K562 (cell line): Measurements from ENCODE around the gene HPCAL1. TPM values are rescaled to one million over a fixed set of nuclear protein-coding genes. Genes with fewer than 3 reads are reported as not detected.

Experiments used
- GATAD2A ChIP-seq: fragments of 450-650 bp; IDR thresholded peaks from 2 replicates; pipeline ENCODE4 v1.6.1; 2017
- SRSF3 ChIP-seq: fragments of 200-400 bp; formaldehyde crosslinking; IDR thresholded peaks from 2 replicates; pipeline ENCODE4 v1.6.1; 2016; ENCODE audit warnings: mild to moderate bottlenecking, low read length, moderate library complexity; ENCODE audit not compliant: insufficient read depth
- polyA plus RNA-seq, 8 experiments: library from polyadenylated mRNA; depleted of rRNA in 4 of 8; stranded (reverse) in 5 of 8; unstranded in 3 of 8; fragments of >200 nt; fragmentation: Nextera tagmentation in 2 of 8; fragmentation: Illumina TruSeq in 1 of 8; extraction: Ambion mirVana in 2 of 8; extraction: Trizol in 1 of 8; gene quantifications; 2 replicates each; pipeline versions ENCODE4 v1.2.1 to v1.2.3, GENCODE V29; 2011 to 2014; ENCODE audit warnings: inconsistent platforms in 1 of 8, missing spikeins in 1 of 8
- total RNA-seq, 7 experiments: library from RNA; depleted of rRNA in 6 of 7; stranded (reverse); fragments of >200 nt in 6 of 7; fragmentation: Illumina TruSeq in 2 of 7; extraction: Trizol in 2 of 7; gene quantifications; 2 replicates each; pipeline versions ENCODE4 v1.2.1 to v1.2.3, GENCODE V29; 2011 to 2021; ENCODE audit warnings: low replicate concordance in 1 of 7
- TF ChIP-seq, protein P1 (sequence below): fragments of 250-450 bp; sonication (Bioruptor Pico); IDR thresholded peaks from 2 replicates; pipeline ENCODE4 v1.4.0; 2020

HPCAL1 gene
- total and polyA plus RNA-seq, 9 of the 15 experiments (the other 6 are each of a cell fraction or from before 2014, with no cell fraction given) = 2.7 to 65.5 (median 23.9) TPM

DNA sequence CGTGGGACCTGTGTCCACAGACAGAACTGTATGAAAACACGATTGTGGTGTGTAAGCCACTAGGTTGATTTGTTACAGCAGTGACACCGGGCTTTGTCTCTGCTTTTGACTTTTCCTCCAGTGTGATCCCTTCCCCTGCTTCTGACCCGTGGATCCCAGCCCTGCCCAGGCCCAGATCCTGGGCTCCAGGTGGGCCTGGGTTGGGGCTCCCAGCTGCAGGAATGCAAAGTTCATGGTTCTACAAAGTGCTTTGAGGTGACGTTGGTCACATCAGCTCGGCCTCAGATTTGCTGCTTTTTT, 26.8 kb downstream of the HPCAL1 start (continued):
- TF ChIP-seq, protein P1, sequence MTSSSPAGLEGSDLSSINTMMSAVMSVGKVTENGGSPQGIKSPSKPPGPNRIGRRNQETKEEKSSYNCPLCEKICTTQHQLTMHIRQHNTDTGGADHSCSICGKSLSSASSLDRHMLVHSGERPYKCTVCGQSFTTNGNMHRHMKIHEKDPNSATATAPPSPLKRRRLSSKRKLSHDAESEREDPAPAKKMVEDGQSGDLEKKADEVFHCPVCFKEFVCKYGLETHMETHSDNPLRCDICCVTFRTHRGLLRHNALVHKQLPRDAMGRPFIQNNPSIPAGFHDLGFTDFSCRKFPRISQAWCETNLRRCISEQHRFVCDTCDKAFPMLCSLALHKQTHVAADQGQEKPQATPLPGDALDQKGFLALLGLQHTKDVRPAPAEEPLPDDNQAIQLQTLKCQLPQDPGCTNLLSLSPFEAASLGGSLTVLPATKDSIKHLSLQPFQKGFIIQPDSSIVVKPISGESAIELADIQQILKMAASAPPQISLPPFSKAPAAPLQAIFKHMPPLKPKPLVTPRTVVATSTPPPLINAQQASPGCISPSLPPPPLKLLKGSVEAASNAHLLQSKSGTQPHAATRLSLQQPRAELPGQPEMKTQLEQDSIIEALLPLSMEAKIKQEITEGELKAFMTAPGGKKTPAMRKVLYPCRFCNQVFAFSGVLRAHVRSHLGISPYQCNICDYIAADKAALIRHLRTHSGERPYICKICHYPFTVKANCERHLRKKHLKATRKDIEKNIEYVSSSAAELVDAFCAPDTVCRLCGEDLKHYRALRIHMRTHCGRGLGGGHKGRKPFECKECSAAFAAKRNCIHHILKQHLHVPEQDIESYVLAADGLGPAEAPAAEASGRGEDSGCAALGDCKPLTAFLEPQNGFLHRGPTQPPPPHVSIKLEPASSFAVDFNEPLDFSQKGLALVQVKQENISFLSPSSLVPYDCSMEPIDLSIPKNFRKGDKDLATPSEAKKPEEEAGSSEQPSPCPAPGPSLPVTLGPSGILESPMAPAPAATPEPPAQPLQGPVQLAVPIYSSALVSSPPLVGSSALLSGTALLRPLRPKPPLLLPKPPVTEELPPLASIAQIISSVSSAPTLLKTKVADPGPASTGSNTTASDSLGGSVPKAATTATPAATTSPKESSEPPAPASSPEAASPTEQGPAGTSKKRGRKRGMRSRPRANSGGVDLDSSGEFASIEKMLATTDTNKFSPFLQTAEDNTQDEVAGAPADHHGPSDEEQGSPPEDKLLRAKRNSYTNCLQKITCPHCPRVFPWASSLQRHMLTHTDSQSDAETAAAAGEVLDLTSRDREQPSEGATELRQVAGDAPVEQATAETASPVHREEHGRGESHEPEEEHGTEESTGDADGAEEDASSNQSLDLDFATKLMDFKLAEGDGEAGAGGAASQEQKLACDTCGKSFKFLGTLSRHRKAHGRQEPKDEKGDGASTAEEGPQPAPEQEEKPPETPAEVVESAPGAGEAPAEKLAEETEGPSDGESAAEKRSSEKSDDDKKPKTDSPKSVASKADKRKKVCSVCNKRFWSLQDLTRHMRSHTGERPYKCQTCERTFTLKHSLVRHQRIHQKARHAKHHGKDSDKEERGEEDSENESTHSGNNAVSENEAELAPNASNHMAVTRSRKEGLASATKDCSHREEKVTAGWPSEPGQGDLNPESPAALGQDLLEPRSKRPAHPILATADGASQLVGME (CRISPR knock-in tag) = no peak
- TF ChIP-seq SRSF3 (no peak), GATAD2A (no peak)
